ENCODE data around the gene PRRX1.

Gene PRRX1

GRCh38 chr1:170694172-170694926, 30.4 kb downstream of the PRRX1 start:
- no peak for TF ChIP-seq CTCF (IDR thresholded peaks at IDR 0.05; ENCODE audit: low read depth, low read length, missing control alignments)
- in situ Hi-C loops (cut with HindIII; ENCODE audit: low sequenced_read_pairs): no loop called here
- H3K4me3 ChIP-seq (ENCODE audit: low read depth, low read length): no peak overlapping the region
- no peak for DNase-seq (ENCODE audit: low read depth)

GRCh38 chr1:170695955-170696590, 32.1 kb downstream of the PRRX1 start:
- no peak for DNase-seq (ENCODE audit: low read depth)
- no peak overlapping the region for H3K4me3 ChIP-seq (ENCODE audit: low read depth, low read length)
- no peak for TF ChIP-seq CTCF (IDR thresholded peaks at IDR 0.05; ENCODE audit: low read depth, low read length, missing control alignments)
- in situ Hi-C loops (cut with HindIII; ENCODE audit: low sequenced_read_pairs): no loop called here

- in situ Hi-C loops (cut with HindIII; ENCODE audit: low sequenced_read_pairs): no loop called here
- TF ChIP-seq CTCF (IDR thresholded peaks at IDR 0.05; ENCODE audit: low read depth, low read length, missing control alignments): no peak
Measured at GRCh38 chr1:170696591-170697290, 32.8 kb downstream of the PRRX1 start.

GRCh38 chr1:170697316-170697715, 33.4 kb downstream of the PRRX1 start:
- no peak overlapping the region for H3K4me3 ChIP-seq (ENCODE audit: low read depth, low read length)
- no peak for TF ChIP-seq CTCF (IDR thresholded peaks at IDR 0.05; ENCODE audit: low read depth, low read length, missing control alignments)
- in situ Hi-C loops (cut with HindIII; ENCODE audit: low sequenced_read_pairs): no loop called here
- DNase-seq (ENCODE audit: low read depth): no peak

More at GRCh38 chr1:170696591-170697290, 32.8 kb downstream of the PRRX1 start:
- no peak for DNase-seq (ENCODE audit: low read depth)
- no peak overlapping the region for H3K4me3 ChIP-seq (ENCODE audit: low read depth, low read length)

GRCh38 chr1:170698301-170699275, 34.7 kb downstream of the PRRX1 start:
- DNase-seq (ENCODE audit: low read depth): peak; percentile 76
- in situ Hi-C loops (cut with HindIII; ENCODE audit: low sequenced_read_pairs): no loop called here
- H3K4me3 ChIP-seq (ENCODE audit: low read depth, low read length): no peak overlapping the region
- no peak for TF ChIP-seq CTCF (IDR thresholded peaks at IDR 0.05; ENCODE audit: low read depth, low read length, missing control alignments)

- no peak for TF ChIP-seq CTCF (IDR thresholded peaks at IDR 0.05; ENCODE audit: low read depth, low read length, missing control alignments)
- no peak for DNase-seq (ENCODE audit: low read depth)
- in situ Hi-C loops (cut with HindIII; ENCODE audit: low sequenced_read_pairs): no loop called here
- H3K4me3 ChIP-seq (ENCODE audit: low read depth, low read length): no peak overlapping the region
Measured at GRCh38 chr1:170699696-170700095, 35.8 kb downstream of the PRRX1 start.

Measured in astrocyte of the cerebellum (primary cell).